ENCODE measurements around the gene PPP3R1.

DNA sequence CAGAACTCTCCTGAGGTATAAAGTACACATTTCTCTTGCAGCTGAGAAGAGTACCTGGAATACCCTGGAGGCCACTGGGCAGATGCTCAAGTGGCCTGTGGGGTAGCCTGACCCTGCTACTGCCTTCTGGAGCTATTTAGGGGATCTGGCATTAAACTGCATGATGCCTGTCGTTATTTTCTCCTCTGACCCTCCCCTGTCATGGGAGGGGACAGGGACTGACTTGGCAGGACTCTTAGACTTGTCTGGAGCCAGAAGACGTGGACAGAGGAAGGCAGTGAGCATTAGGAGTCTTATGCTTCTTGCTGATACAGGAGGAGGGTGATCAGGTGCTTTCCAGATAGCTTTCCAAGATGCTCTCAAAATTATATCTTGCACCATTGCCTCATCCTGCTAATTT, 42.6 kb upstream of the PPP3R1 start:
- no peak for TF ChIP-seq BHLHE40 (IDR thresholded peaks at IDR 0.05; ENCODE audit: low read depth, low read length)
- TF ChIP-seq, protein P1, sequence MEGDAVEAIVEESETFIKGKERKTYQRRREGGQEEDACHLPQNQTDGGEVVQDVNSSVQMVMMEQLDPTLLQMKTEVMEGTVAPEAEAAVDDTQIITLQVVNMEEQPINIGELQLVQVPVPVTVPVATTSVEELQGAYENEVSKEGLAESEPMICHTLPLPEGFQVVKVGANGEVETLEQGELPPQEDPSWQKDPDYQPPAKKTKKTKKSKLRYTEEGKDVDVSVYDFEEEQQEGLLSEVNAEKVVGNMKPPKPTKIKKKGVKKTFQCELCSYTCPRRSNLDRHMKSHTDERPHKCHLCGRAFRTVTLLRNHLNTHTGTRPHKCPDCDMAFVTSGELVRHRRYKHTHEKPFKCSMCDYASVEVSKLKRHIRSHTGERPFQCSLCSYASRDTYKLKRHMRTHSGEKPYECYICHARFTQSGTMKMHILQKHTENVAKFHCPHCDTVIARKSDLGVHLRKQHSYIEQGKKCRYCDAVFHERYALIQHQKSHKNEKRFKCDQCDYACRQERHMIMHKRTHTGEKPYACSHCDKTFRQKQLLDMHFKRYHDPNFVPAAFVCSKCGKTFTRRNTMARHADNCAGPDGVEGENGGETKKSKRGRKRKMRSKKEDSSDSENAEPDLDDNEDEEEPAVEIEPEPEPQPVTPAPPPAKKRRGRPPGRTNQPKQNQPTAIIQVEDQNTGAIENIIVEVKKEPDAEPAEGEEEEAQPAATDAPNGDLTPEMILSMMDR (conservative IDR thresholded peaks at IDR 0.05; ENCODE audit: low read depth, low read length) = no peak
- TF ChIP-seq, protein P2, sequence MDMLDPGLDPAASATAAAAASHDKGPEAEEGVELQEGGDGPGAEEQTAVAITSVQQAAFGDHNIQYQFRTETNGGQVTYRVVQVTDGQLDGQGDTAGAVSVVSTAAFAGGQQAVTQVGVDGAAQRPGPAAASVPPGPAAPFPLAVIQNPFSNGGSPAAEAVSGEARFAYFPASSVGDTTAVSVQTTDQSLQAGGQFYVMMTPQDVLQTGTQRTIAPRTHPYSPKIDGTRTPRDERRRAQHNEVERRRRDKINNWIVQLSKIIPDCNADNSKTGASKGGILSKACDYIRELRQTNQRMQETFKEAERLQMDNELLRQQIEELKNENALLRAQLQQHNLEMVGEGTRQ (IDR thresholded peaks at IDR 0.05; ENCODE audit: low read depth, low read length) = no peak
- TF ChIP-seq POLR2A (IDR thresholded peaks at IDR 0.05; ENCODE audit: low read depth, low read length) = no peak
- TF ChIP-seq RAD21 (IDR thresholded peaks at IDR 0.05; ENCODE audit: low read length) = no peak
- no peak for TF ChIP-seq CEBPB (IDR thresholded peaks at IDR 0.05; ENCODE audit: low read depth, low read length)
- no peak for TF ChIP-seq NFE2L2 (IDR thresholded peaks at IDR 0.05; ENCODE audit: low read depth, low read length)
- no peak for TF ChIP-seq MAFK (IDR thresholded peaks at IDR 0.05; ENCODE audit: low read depth, low read length)
- no peak for TF ChIP-seq RFX5 (IDR thresholded peaks at IDR 0.05; ENCODE audit: low read depth, low read length)
- TF ChIP-seq RCOR1 (IDR thresholded peaks at IDR 0.05; ENCODE audit: insufficient replicate concordance, low read length) = no peak
- TF ChIP-seq MAZ (IDR thresholded peaks at IDR 0.05; ENCODE audit: borderline replicate concordance, low read depth, low read length) = no peak
- TF ChIP-seq FOS (IDR thresholded peaks at IDR 0.05; ENCODE audit: low read depth, low read length) = no peak
